WTC11 (cell line): Measurements from ENCODE around the gene RWDD2A. TPM values are rescaled to one million over a fixed set of nuclear protein-coding genes. Genes with fewer than 3 reads are reported as not detected.
"Not testable (repeated sequence)": the region's sequence is repeated elsewhere in the genome, so short reads cannot be mapped to it uniquely, and the experiment has no call there.

Source experiments
- ATAC-seq: fragments of 200-7000 bp; cut with Tn5 transposase; 2 replicates; pipeline ENCODE4 v1.10.0; 2021; ENCODE audit warnings: mild to moderate bottlenecking, moderate library complexity
- CTCF ChIA-PET: fragments of 300-600 bp; sonication (Branson Sonifier 250); formaldehyde crosslinking; loops from one replicate; lab custom pipeline; 2021; ENCODE audit warnings: antibody characterized with exemption; lab: Charles Lee
- POLR2A ChIA-PET: fragments of 350-600 bp; sonication (Branson Sonifier 250); formaldehyde crosslinking; loops from one replicate; lab custom pipeline; 2021; ENCODE audit warnings: antibody characterized with exemption; lab: Charles Lee
- DNase-seq: peaks from one replicate; pipeline ENCODE4 v3.0.0; 2021; ENCODE audit warnings: low spot score
- H3K27ac Mint-ChIP-seq: 2 replicates; pipeline ENCODE4 v1.8.0; 2021; ENCODE audit warnings: mixed read lengths
- H3K27me3 Mint-ChIP-seq: 2 replicates; pipeline ENCODE4 v1.8.0; 2021; ENCODE audit warnings: low read depth, mild to moderate bottlenecking, moderate library complexity, mixed read lengths
- H3K36me3 Mint-ChIP-seq: 2 replicates; pipeline ENCODE4 v1.8.0; 2021; ENCODE audit warnings: mixed read lengths
- H3K4me1 Mint-ChIP-seq: 2 replicates; pipeline ENCODE4 v1.8.0; 2022; ENCODE audit warnings: mixed read lengths
- H3K4me3 Mint-ChIP-seq: 2 replicates; pipeline ENCODE4 v1.8.0; 2021; ENCODE audit warnings: mild to moderate bottlenecking, moderate library complexity, mixed read lengths
- H3K9me3 Mint-ChIP-seq: 2 replicates; pipeline ENCODE4 v1.8.0; 2021; ENCODE audit warnings: mixed read lengths
- ATF2 ChIP-seq: sonication (generic); formaldehyde crosslinking; IDR thresholded peaks from 2 replicates; pipeline ENCODE4 v1.8.1; 2022; ENCODE audit warnings: low read depth, missing genetic modification reagents, borderline replicate concordance
- ATF6 ChIP-seq: sonication (generic); formaldehyde crosslinking; IDR thresholded peaks from 2 replicates; pipeline ENCODE4 v1.8.1; 2023; ENCODE audit warnings: mild to moderate bottlenecking, missing genetic modification reagents
- CREB1 ChIP-seq: sonication (generic); formaldehyde crosslinking; IDR thresholded peaks from 2 replicates; pipeline ENCODE4 v1.8.0; 2023; ENCODE audit warnings: mild to moderate bottlenecking, missing genetic modification reagents
- CREM ChIP-seq: sonication (generic); formaldehyde crosslinking; IDR thresholded peaks from 2 replicates; pipeline ENCODE4 v1.8.1; 2022; ENCODE audit warnings: mild to moderate bottlenecking, missing genetic modification reagents, moderate library complexity
- E2F4 ChIP-seq: sonication (generic); formaldehyde crosslinking; IDR thresholded peaks from 2 replicates; pipeline ENCODE4 v1.8.1; 2022; ENCODE audit warnings: low read depth, mild to moderate bottlenecking, moderate library complexity, missing genetic modification reagents, borderline replicate concordance
- ETV6 ChIP-seq: sonication (generic); formaldehyde crosslinking; IDR thresholded peaks from 2 replicates; pipeline ENCODE4 v1.8.1; 2022; ENCODE audit warnings: mild to moderate bottlenecking, missing genetic modification reagents
- JAZF1 ChIP-seq: fragments of 250-450 bp; sonication (Bioruptor Pico); IDR thresholded peaks from 2 replicates; pipeline ENCODE4 v1.9.0; 2021; ENCODE audit warnings: moderate library complexity, mild to moderate bottlenecking, inconsistent platforms
- NR3C1 ChIP-seq: sonication (generic); formaldehyde crosslinking; conservative IDR thresholded peaks from 2 replicates; pipeline ENCODE4 v1.8.1; 2023; ENCODE audit warnings: low read depth, mild to moderate bottlenecking, missing genetic modification reagents
- STAT6 ChIP-seq: sonication (generic); formaldehyde crosslinking; conservative IDR thresholded peaks from 2 replicates; pipeline ENCODE4 v1.8.1; 2023; ENCODE audit warnings: mild to moderate bottlenecking, low read depth, missing genetic modification reagents, moderate library complexity
- ZNF281 ChIP-seq: sonication (generic); formaldehyde crosslinking; IDR thresholded peaks from 2 replicates; pipeline ENCODE4 v1.8.0; 2023; ENCODE audit warnings: mild to moderate bottlenecking, missing genetic modification reagents
- ZNF423 ChIP-seq: fragments of 250-450 bp; sonication (Bioruptor Pico); IDR thresholded peaks from 2 replicates; pipeline ENCODE4 v2.1.2; 2022; ENCODE audit warnings: mild to moderate bottlenecking, moderate library complexity
- ZNF425 ChIP-seq: fragments of 250-450 bp; sonication (Bioruptor Pico); conservative IDR thresholded peaks from 2 replicates; pipeline ENCODE4 v1.9.0; 2021; ENCODE audit warnings: mild to moderate bottlenecking
- total RNA-seq: library from RNA; stranded (reverse); gene quantifications from 3 replicates; pipeline ENCODE4 v1.2.3, GENCODE V29; 2021

Gene RWDD2A
- total RNA-seq, 1 experiment from 2014 or later: 5.2 TPM

GRCh38 chr6:83190626-83191025, 2.5 kb upstream of the RWDD2A start (continued):
- no peak for TF ChIP-seq ATF6 (CRISPR knock-in tag)
- no peak for TF ChIP-seq CREM (CRISPR knock-in tag)
- no peak for TF ChIP-seq CREB1 (CRISPR knock-in tag)
- TF ChIP-seq ZNF425: no peak
- TF ChIP-seq E2F4 (CRISPR knock-in tag): no peak
- no peak for TF ChIP-seq ZNF423
- no peak for TF ChIP-seq ETV6 (CRISPR knock-in tag)
- no peak for TF ChIP-seq STAT6 (CRISPR knock-in tag)
- no peak for TF ChIP-seq ATF2 (CRISPR knock-in tag)
- TF ChIP-seq JAZF1 (CRISPR knock-in tag): no peak
- no peak for TF ChIP-seq ZNF281 (CRISPR knock-in tag)
- TF ChIP-seq NR3C1 (CRISPR knock-in tag): no peak

- Mint-ChIP-seq H3K36me3 (peaks cover 50% of the 10 kb centered on the region), H3K4me3 (peak overlapping the region; percentile 94), H3K4me1 (peaks cover 24% of the 10 kb centered on the region)
- H3K9me3 Mint-ChIP-seq, ATAC-seq, POLR2A ChIA-PET, CTCF ChIA-PET, DNase-seq, H3K27ac Mint-ChIP-seq, H3K27me3 Mint-ChIP-seq: not testable (repeated sequence)
Observed at GRCh38 chr6:83191974-83192373, 1.2 kb upstream of the RWDD2A start.
